SK-N-SH treated with all-trans-retinoic acid at 6 μM for 48 hours (cell line): ENCODE measurements around the gene PCTP.

Experiments
- ATAC-seq: fragments of 200-7000 bp; cut with Tn5 transposase; 3 replicates; pipeline ENCODE4 v1.9.1; 2020; ENCODE audit warnings: mild to moderate bottlenecking, moderate library complexity
- ARNTL ChIP-seq: fragments of 450-650 bp; formaldehyde crosslinking; IDR thresholded peaks from 2 replicates; pipeline ENCODE4 v1.5.0; 2020; ENCODE audit warnings: low read depth, mild to moderate bottlenecking, moderate library complexity, borderline replicate concordance
- BACH2 ChIP-seq: fragments of 250-450 bp; sonication (Bioruptor Pico); IDR thresholded peaks from 2 replicates; pipeline ENCODE4 v1.9.0; 2021; ENCODE audit warnings: mild to moderate bottlenecking, borderline replicate concordance
- CSDC2 ChIP-seq: fragments of 250-450 bp; sonication (Bioruptor Pico); IDR thresholded peaks from 2 replicates; pipeline ENCODE4 v1.5.0; 2020; ENCODE audit warnings: mild to moderate bottlenecking, moderate library complexity
- ESRRG ChIP-seq: fragments of 250-450 bp; sonication (Bioruptor Pico); IDR thresholded peaks from 2 replicates; pipeline ENCODE4 v1.6.1; 2021; ENCODE audit warnings: mild to moderate bottlenecking
- GLIS3 ChIP-seq: fragments of 250-450 bp; sonication (Bioruptor Pico); IDR thresholded peaks from 2 replicates; pipeline ENCODE4 v1.5.0; 2020; ENCODE audit warnings: mild to moderate bottlenecking, moderate library complexity
- ISL1 ChIP-seq: fragments of 250-450 bp; sonication (Bioruptor Pico); IDR thresholded peaks from 2 replicates; pipeline ENCODE4 v2.1.2; 2022; ENCODE audit warnings: mild to moderate bottlenecking, moderate library complexity
- PPARA ChIP-seq: fragments of 250-450 bp; sonication (Bioruptor Pico); IDR thresholded peaks from 2 replicates; pipeline ENCODE4 v1.5.0; 2020; ENCODE audit warnings: mild to moderate bottlenecking, borderline replicate concordance
- RARB ChIP-seq: fragments of 250-450 bp; sonication (Bioruptor Pico); IDR thresholded peaks from 2 replicates; pipeline ENCODE4 v1.8.0; 2021; ENCODE audit warnings: mild to moderate bottlenecking, moderate library complexity
- SNAI2 ChIP-seq: fragments of 250-450 bp; sonication (Bioruptor Pico); IDR thresholded peaks from 2 replicates; pipeline ENCODE4 v1.5.0; 2020; ENCODE audit warnings: mild to moderate bottlenecking, moderate library complexity
- TCF4 ChIP-seq: fragments of 250-450 bp; sonication (Bioruptor Pico); IDR thresholded peaks from 2 replicates; pipeline ENCODE4 v1.8.0; 2021; ENCODE audit warnings: mild to moderate bottlenecking, moderate library complexity, borderline replicate concordance
- TOX ChIP-seq: fragments of 250-450 bp; sonication (Bioruptor Pico); IDR thresholded peaks from 2 replicates; pipeline ENCODE4 v1.8.0; 2021; ENCODE audit warnings: mild to moderate bottlenecking, moderate library complexity, borderline replicate concordance
- ZC3H10 ChIP-seq: fragments of 250-450 bp; sonication (Bioruptor Pico); IDR thresholded peaks from 2 replicates; pipeline ENCODE4 v1.5.1; 2021; ENCODE audit warnings: mild to moderate bottlenecking, moderate library complexity
- ZFP3 ChIP-seq: fragments of 250-450 bp; sonication (Bioruptor Pico); IDR thresholded peaks from 2 replicates; pipeline ENCODE4 v1.5.0; 2020; ENCODE audit warnings: mild to moderate bottlenecking, moderate library complexity
- ZFP30 ChIP-seq: fragments of 450-650 bp; formaldehyde crosslinking; IDR thresholded peaks from 2 replicates; pipeline ENCODE4 v1.5.0; 2022; ENCODE audit warnings: mild to moderate bottlenecking, moderate library complexity
- ZNF565 ChIP-seq: fragments of 450-650 bp; formaldehyde crosslinking; conservative IDR thresholded peaks from 2 replicates; pipeline ENCODE4 v1.5.0; 2020; ENCODE audit warnings: low read depth, mild to moderate bottlenecking, moderate library complexity
- ZNF70 ChIP-seq: fragments of 450-650 bp; formaldehyde crosslinking; IDR thresholded peaks from 2 replicates; pipeline ENCODE4 v1.5.0; 2020; ENCODE audit warnings: mild to moderate bottlenecking, moderate library complexity
- ZNF8 ChIP-seq: fragments of 450-650 bp; formaldehyde crosslinking; IDR thresholded peaks from 2 replicates; pipeline ENCODE4 v1.5.0; 2020; ENCODE audit warnings: mild to moderate bottlenecking, moderate library complexity
- TF ChIP-seq, protein P1 (sequence below): fragments of 250-450 bp; sonication (Bioruptor Pico); IDR thresholded peaks from 2 replicates; pipeline ENCODE4 v1.5.1; 2020; ENCODE audit warnings: low read depth, mild to moderate bottlenecking, moderate library complexity
- TF ChIP-seq, protein P2 (sequence below): fragments of 250-450 bp; sonication (Bioruptor Pico); IDR thresholded peaks from 2 replicates; pipeline ENCODE4 v1.8.0; 2021; ENCODE audit warnings: low read depth, mild to moderate bottlenecking, moderate library complexity, borderline replicate concordance
- TF ChIP-seq, protein P3 (sequence below): fragments of 250-450 bp; sonication (Bioruptor Pico); IDR thresholded peaks from 2 replicates; pipeline ENCODE4 v1.8.0; 2020; ENCODE audit warnings: mild to moderate bottlenecking, moderate library complexity, borderline replicate concordance
- TF ChIP-seq, protein P4 (sequence below): fragments of 250-450 bp; sonication (Bioruptor Pico); IDR thresholded peaks from 2 replicates; pipeline ENCODE4 v1.5.0; 2020; ENCODE audit warnings: mild to moderate bottlenecking, moderate library complexity

PCTP gene

DNA sequence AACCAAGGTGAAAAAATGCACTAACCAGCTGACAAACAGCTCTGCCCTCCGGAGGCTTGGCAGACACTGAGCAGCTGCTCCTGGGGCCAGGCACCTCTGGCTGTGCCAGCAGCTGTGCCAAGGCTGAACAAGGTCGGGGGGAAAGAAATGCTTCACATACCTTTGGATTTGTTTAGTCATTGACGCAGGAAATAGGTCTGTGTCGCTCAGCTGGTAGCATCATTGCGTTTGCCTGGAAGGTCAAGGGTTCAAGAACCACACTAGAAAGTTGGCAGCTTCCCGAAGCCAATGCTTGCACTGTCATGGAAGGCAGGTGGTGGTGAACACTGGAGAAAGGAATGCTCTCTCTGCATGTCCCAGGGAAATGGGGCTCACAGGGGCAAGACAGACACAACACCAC, 63.5 kb downstream of the PCTP start:
- TF ChIP-seq ZC3H10 (CRISPR knock-in tag) (no peak), CSDC2 (CRISPR knock-in tag) (no peak), ARNTL (CRISPR knock-in tag) (no peak), RARB (no peak), ISL1 (CRISPR knock-in tag) (no peak), ZFP30 (no peak), GLIS3 (CRISPR knock-in tag) (no peak)
- TF ChIP-seq, protein P1, sequence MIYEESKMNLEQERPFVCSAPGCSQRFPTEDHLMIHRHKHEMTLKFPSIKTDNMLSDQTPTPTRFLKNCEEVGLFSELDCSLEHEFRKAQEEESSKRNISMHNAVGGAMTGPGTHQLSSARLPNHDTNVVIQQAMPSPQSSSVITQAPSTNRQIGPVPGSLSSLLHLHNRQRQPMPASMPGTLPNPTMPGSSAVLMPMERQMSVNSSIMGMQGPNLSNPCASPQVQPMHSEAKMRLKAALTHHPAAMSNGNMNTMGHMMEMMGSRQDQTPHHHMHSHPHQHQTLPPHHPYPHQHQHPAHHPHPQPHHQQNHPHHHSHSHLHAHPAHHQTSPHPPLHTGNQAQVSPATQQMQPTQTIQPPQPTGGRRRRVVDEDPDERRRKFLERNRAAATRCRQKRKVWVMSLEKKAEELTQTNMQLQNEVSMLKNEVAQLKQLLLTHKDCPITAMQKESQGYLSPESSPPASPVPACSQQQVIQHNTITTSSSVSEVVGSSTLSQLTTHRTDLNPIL (CRISPR knock-in tag) = no peak
- TF ChIP-seq, protein P2, sequence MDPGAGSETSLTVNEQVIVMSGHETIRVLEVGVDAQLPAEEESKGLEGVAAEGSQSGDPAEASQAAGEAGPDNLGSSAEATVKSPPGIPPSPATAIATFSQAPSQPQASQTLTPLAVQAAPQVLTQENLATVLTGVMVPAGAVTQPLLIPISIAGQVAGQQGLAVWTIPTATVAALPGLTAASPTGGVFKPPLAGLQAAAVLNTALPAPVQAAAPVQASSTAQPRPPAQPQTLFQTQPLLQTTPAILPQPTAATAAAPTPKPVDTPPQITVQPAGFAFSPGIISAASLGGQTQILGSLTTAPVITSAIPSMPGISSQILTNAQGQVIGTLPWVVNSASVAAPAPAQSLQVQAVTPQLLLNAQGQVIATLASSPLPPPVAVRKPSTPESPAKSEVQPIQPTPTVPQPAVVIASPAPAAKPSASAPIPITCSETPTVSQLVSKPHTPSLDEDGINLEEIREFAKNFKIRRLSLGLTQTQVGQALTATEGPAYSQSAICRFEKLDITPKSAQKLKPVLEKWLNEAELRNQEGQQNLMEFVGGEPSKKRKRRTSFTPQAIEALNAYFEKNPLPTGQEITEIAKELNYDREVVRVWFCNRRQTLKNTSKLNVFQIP = no peak
- TF ChIP-seq, protein P3, sequence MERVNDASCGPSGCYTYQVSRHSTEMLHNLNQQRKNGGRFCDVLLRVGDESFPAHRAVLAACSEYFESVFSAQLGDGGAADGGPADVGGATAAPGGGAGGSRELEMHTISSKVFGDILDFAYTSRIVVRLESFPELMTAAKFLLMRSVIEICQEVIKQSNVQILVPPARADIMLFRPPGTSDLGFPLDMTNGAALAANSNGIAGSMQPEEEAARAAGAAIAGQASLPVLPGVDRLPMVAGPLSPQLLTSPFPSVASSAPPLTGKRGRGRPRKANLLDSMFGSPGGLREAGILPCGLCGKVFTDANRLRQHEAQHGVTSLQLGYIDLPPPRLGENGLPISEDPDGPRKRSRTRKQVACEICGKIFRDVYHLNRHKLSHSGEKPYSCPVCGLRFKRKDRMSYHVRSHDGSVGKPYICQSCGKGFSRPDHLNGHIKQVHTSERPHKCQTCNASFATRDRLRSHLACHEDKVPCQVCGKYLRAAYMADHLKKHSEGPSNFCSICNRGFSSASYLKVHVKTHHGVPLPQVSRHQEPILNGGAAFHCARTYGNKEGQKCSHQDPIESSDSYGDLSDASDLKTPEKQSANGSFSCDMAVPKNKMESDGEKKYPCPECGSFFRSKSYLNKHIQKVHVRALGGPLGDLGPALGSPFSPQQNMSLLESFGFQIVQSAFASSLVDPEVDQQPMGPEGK (CRISPR knock-in tag) = no peak
- TF ChIP-seq, all 23 proteins: peak for 0
- no peak for ATAC-seq

DNA sequence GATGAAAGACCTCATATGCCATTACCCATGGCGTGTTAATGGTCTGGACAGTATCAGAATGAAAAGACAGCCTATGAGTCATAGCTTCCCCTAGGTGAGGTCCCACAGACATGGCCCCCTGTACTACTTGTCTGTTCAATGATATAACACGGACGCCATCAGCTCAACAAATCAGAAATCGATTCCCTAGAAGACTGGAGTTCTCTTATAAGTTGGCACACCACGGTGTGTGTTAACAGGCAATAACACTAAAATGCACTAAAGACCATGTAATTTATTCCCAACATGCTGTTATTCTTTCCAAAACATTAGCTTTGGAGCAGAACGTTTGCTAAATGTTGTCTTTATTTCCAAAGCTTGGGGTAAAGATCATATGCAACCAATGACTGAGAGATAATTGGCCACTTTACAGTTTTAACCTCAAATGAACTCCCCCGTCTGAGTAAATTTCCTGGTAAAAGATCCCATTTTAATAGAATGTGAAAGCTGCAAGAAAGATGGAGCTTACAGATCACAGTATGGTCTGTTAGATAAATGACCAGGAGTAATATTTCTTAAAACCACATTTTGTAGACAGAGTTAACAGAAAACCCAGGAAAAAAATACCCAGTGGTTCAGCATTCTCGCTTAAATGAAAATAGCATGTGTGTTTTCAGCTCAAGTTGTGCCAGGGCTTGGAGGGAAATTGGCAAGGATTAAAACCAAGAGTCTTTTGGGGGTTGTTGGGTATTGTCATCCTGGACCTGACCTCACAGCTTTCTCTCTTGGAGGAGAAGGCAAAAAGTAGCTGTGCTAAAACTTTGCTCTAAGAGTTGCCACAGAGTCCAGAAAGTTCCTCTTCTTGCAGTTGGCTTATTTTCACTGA, 65.9 kb downstream of the PCTP start:
- no peak for ATAC-seq
- no peak for TF ChIP-seq ESRRG (CRISPR knock-in tag)
- TF ChIP-seq, protein P1 (CRISPR knock-in tag) = no peak
- TF ChIP-seq BACH2 (CRISPR knock-in tag) = no peak
- no peak for TF ChIP-seq ZC3H10 (CRISPR knock-in tag)
- no peak for TF ChIP-seq ARNTL (CRISPR knock-in tag)
- no peak for TF ChIP-seq PPARA
- no peak for TF ChIP-seq SNAI2 (CRISPR knock-in tag)
- no peak for TF ChIP-seq ISL1 (CRISPR knock-in tag)
- no peak for TF ChIP-seq ZFP3 (CRISPR knock-in tag)
- no peak for TF ChIP-seq RARB
- TF ChIP-seq, protein P3 (CRISPR knock-in tag) = no peak
- TF ChIP-seq, protein P2 = no peak
- no peak for TF ChIP-seq TCF4 (CRISPR knock-in tag)
- TF ChIP-seq TOX (CRISPR knock-in tag) = no peak
- no peak for TF ChIP-seq ZNF565 (CRISPR knock-in tag)
- TF ChIP-seq ZNF8 = no peak
- TF ChIP-seq CSDC2 (CRISPR knock-in tag) = no peak
- no peak for TF ChIP-seq ZFP30
- TF ChIP-seq ZNF70 (CRISPR knock-in tag) = no peak
- TF ChIP-seq, protein P4, sequence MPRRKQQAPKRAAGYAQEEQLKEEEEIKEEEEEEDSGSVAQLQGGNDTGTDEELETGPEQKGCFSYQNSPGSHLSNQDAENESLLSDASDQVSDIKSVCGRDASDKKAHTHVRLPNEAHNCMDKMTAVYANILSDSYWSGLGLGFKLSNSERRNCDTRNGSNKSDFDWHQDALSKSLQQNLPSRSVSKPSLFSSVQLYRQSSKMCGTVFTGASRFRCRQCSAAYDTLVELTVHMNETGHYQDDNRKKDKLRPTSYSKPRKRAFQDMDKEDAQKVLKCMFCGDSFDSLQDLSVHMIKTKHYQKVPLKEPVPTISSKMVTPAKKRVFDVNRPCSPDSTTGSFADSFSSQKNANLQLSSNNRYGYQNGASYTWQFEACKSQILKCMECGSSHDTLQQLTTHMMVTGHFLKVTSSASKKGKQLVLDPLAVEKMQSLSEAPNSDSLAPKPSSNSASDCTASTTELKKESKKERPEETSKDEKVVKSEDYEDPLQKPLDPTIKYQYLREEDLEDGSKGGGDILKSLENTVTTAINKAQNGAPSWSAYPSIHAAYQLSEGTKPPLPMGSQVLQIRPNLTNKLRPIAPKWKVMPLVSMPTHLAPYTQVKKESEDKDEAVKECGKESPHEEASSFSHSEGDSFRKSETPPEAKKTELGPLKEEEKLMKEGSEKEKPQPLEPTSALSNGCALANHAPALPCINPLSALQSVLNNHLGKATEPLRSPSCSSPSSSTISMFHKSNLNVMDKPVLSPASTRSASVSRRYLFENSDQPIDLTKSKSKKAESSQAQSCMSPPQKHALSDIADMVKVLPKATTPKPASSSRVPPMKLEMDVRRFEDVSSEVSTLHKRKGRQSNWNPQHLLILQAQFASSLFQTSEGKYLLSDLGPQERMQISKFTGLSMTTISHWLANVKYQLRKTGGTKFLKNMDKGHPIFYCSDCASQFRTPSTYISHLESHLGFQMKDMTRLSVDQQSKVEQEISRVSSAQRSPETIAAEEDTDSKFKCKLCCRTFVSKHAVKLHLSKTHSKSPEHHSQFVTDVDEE (CRISPR knock-in tag) = no peak
